ENCODE data around the gene TMEM106C.

TMEM106C gene

DNA sequence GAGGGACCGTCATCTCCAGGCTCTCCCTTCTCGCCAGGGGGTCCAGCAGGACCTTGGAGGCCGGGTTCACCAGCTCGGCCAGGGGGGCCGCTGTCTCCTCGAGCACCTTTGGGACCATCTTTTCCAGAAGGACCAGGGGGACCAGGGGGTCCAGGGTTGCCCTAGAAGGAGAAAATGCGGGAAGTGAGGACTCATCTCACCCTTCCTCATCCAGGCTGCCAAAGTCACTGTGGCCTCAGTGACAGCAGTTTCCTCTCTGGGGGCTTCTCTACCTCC lies 15.1 kb downstream of the TMEM106C start:
- Histone ChIP-seq H3K36me3 (ENCODE audit: control insufficient read depth in 1 of 2, insufficient read depth in 2 of 2, low read length in 2 of 2) (no peaks in the 10 kb centered on the region), H3K27ac (ENCODE audit: low read depth, low read length) (no peak overlapping the region), H3K9me3 (ENCODE audit: control insufficient read depth in 1 of 2, low read length in 2 of 2) (no peaks in the 10 kb centered on the region), H3K27me3 (ENCODE audit: control insufficient read depth in 1 of 2, insufficient read depth in 2 of 2, low read length in 2 of 2) (no peaks in the 10 kb centered on the region), H3K9ac (ENCODE audit: low read depth in 1 of 2, low read length in 2 of 2) (no peak overlapping the region), H3K4me1 (ENCODE audit: control insufficient read depth in 1 of 2, insufficient read depth in 2 of 2, low read length in 2 of 2) (peaks cover 9 to 11% of the 10 kb centered on the region in 2 donors), H3K4me3 (ENCODE audit: low read depth in 1 of 2, low read length in 2 of 2) (no peak overlapping the region)

DNA sequence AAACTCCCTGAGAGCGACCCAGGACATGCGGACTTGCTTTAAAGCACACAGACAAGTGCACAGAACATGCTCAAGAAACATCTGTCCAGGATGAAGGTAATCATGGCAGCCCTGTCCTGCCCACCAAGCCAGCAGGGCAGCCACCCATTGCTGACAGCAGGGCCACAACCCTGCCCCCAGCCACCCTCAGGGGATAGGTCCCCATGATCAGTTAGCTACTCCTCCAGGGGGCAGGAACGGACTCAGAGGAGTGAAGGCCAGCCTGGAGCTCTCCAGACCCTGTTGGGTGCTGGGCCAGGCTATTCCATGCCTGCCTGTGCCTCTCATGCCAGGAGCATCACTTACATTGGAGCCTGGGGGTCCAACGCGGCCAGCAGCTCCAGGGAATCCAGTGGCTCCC lies 15.8 kb downstream of the TMEM106C start:
- H3K9ac ChIP-seq (ENCODE audit: low read depth in 1 of 2, low read length in 2 of 2), result no peak overlapping the region
- H3K36me3 ChIP-seq (ENCODE audit: control insufficient read depth in 1 of 2, insufficient read depth in 2 of 2, low read length in 2 of 2), result no peaks in the 10 kb centered on the region
- H3K4me3 ChIP-seq (ENCODE audit: low read depth in 1 of 2, low read length in 2 of 2), result no peak overlapping the region
- peaks cover 9 to 11% of the 10 kb centered on the region in 2 donors for H3K4me1 ChIP-seq (ENCODE audit: control insufficient read depth in 1 of 2, insufficient read depth in 2 of 2, low read length in 2 of 2)
- no peaks in the 10 kb centered on the region for H3K9me3 ChIP-seq (ENCODE audit: control insufficient read depth in 1 of 2, low read length in 2 of 2)
- H3K27me3 ChIP-seq (ENCODE audit: control insufficient read depth in 1 of 2, insufficient read depth in 2 of 2, low read length in 2 of 2), result no peaks in the 10 kb centered on the region
- H3K27ac ChIP-seq (ENCODE audit: low read depth, low read length), result no peak overlapping the region

GRCh38 chr12:47979686-47980085 lies 16.3 kb downstream of the TMEM106C start:
- Histone ChIP-seq H3K4me3 (ENCODE audit: low read depth in 1 of 2, low read length in 2 of 2) (no peak overlapping the region), H3K9me3 (ENCODE audit: control insufficient read depth in 1 of 2, low read length in 2 of 2) (no peaks in the 10 kb centered on the region), H3K9ac (ENCODE audit: low read depth in 1 of 2, low read length in 2 of 2) (no peak overlapping the region), H3K27ac (ENCODE audit: low read depth, low read length) (no peak overlapping the region), H3K27me3 (ENCODE audit: control insufficient read depth in 1 of 2, insufficient read depth in 2 of 2, low read length in 2 of 2) (no peaks in the 10 kb centered on the region), H3K36me3 (ENCODE audit: control insufficient read depth in 1 of 2, insufficient read depth in 2 of 2, low read length in 2 of 2) (no peaks in the 10 kb centered on the region), H3K4me1 (ENCODE audit: control insufficient read depth in 1 of 2, insufficient read depth in 2 of 2, low read length in 2 of 2) (peaks cover 9 to 11% of the 10 kb centered on the region in 2 donors)

GRCh38 chr12:47980197-47980596 lies 16.8 kb downstream of the TMEM106C start:
- Histone ChIP-seq H3K36me3 (ENCODE audit: control insufficient read depth in 1 of 2, insufficient read depth in 2 of 2, low read length in 2 of 2) (no peaks in the 10 kb centered on the region), H3K9ac (ENCODE audit: low read depth in 1 of 2, low read length in 2 of 2) (no peak overlapping the region), H3K4me1 (ENCODE audit: control insufficient read depth in 1 of 2, insufficient read depth in 2 of 2, low read length in 2 of 2) (peaks cover 9 to 11% of the 10 kb centered on the region in 2 donors), H3K4me3 (ENCODE audit: low read depth in 1 of 2, low read length in 2 of 2) (no peak overlapping the region), H3K9me3 (ENCODE audit: control insufficient read depth in 1 of 2, low read length in 2 of 2) (no peaks in the 10 kb centered on the region), H3K27ac (ENCODE audit: low read depth, low read length) (no peak overlapping the region), H3K27me3 (ENCODE audit: control insufficient read depth in 1 of 2, insufficient read depth in 2 of 2, low read length in 2 of 2) (no peaks in the 10 kb centered on the region)

DNA sequence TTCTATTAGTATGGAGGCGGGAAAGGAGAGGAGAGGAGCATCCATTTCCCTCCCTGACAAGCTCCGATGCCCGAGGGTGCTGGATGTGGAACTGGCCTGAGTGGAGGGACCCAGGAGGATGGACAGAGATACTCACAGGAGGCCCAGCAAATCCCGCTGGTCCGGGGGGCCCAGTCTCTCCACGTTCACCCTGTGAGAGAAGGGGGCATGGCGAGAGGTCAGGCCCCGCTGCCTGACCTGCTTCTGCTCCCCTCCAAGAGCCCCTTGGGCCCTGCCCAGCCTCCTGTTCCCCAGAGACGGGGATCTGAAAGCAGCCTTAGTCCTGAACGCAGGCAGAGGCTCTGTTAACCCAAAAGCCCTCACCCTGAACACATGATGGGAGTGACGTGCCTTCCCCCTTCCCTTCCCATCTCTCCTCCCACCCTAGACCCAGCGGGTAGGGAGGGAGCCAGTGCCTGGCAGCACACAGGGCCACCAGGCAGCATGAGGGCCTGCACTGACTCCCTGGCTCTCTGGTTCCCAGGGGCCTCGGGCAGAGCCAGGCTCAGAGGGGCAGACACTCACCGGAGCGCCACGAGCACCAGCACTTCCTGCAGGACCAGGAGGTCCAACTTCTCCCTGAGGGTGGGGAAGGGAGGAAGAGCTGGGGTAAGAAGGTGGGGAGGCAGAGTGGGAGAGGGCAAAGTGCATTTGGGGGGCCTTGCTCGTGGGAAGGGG lies 17.5 kb downstream of the TMEM106C start:
- Histone ChIP-seq H3K9me3 (ENCODE audit: control insufficient read depth in 1 of 2, low read length in 2 of 2) (no peaks in the 10 kb centered on the region), H3K27ac (ENCODE audit: low read depth, low read length) (no peak overlapping the region), H3K36me3 (ENCODE audit: control insufficient read depth in 1 of 2, insufficient read depth in 2 of 2, low read length in 2 of 2) (no peaks in the 10 kb centered on the region), H3K9ac (ENCODE audit: low read depth in 1 of 2, low read length in 2 of 2) (no peak overlapping the region), H3K4me3 (ENCODE audit: low read depth in 1 of 2, low read length in 2 of 2) (no peak overlapping the region), H3K27me3 (ENCODE audit: control insufficient read depth in 1 of 2, insufficient read depth in 2 of 2, low read length in 2 of 2) (no peaks in the 10 kb centered on the region), H3K4me1 (ENCODE audit: control insufficient read depth in 1 of 2, insufficient read depth in 2 of 2, low read length in 2 of 2) (peaks cover 9 to 11% of the 10 kb centered on the region in 2 donors)

GRCh38 chr12:47981496-47982260 lies 18.3 kb downstream of the TMEM106C start:
- Histone ChIP-seq H3K4me1 (ENCODE audit: control insufficient read depth in 1 of 2, insufficient read depth in 2 of 2, low read length in 2 of 2) (peaks cover 9 to 11% of the 10 kb centered on the region in 2 donors), H3K9me3 (ENCODE audit: control insufficient read depth in 1 of 2, low read length in 2 of 2) (no peaks in the 10 kb centered on the region), H3K4me3 (ENCODE audit: low read depth in 1 of 2, low read length in 2 of 2) (no peak overlapping the region), H3K9ac (ENCODE audit: low read depth in 1 of 2, low read length in 2 of 2) (no peak overlapping the region), H3K36me3 (ENCODE audit: control insufficient read depth in 1 of 2, insufficient read depth in 2 of 2, low read length in 2 of 2) (no peaks in the 10 kb centered on the region), H3K27me3 (ENCODE audit: control insufficient read depth in 1 of 2, insufficient read depth in 2 of 2, low read length in 2 of 2) (no peaks in the 10 kb centered on the region), H3K27ac (ENCODE audit: low read depth, low read length) (no peak overlapping the region)

DNA sequence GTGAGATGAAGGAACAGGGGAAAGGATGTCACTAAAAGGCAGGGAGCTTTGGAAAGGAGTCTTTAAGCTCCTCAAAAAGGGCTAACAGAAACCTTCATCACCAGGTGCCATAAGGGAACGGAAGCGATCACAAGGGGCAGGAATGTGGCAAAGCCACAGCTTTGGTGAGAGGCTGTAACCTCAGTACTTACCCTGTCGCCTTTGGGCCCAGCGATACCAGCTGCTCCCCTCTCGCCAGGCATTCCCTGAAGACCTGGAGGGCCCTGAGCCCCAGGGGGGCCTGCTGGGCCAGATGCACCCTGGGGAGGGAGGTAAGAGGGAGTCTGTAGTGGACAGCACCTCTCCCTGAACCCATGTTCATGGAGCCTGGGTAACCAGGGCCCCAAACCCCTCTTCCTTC lies 18.9 kb downstream of the TMEM106C start:
- Histone ChIP-seq H3K27ac (ENCODE audit: low read depth, low read length) (no peak overlapping the region), H3K9me3 (ENCODE audit: control insufficient read depth in 1 of 2, low read length in 2 of 2) (no peaks in the 10 kb centered on the region), H3K4me3 (ENCODE audit: low read depth in 1 of 2, low read length in 2 of 2) (no peak overlapping the region), H3K36me3 (ENCODE audit: control insufficient read depth in 1 of 2, insufficient read depth in 2 of 2, low read length in 2 of 2) (no peaks in the 10 kb centered on the region), H3K27me3 (ENCODE audit: control insufficient read depth in 1 of 2, insufficient read depth in 2 of 2, low read length in 2 of 2) (no peaks in the 10 kb centered on the region), H3K9ac (ENCODE audit: low read depth in 1 of 2, low read length in 2 of 2) (no peak overlapping the region), H3K4me1 (ENCODE audit: control insufficient read depth in 1 of 2, insufficient read depth in 2 of 2, low read length in 2 of 2) (peaks cover 15 to 16% of the 10 kb centered on the region in 2 donors)

- H3K4me1 ChIP-seq (ENCODE audit: control insufficient read depth in 1 of 2, insufficient read depth in 2 of 2, low read length in 2 of 2), result peaks cover 17% of the 10 kb centered on the region in 2 donors
- H3K27ac ChIP-seq (ENCODE audit: low read depth, low read length), result no peak overlapping the region
- H3K9ac ChIP-seq (ENCODE audit: low read depth in 1 of 2, low read length in 2 of 2), result no peak overlapping the region
- no peaks in the 10 kb centered on the region for H3K27me3 ChIP-seq (ENCODE audit: control insufficient read depth in 1 of 2, insufficient read depth in 2 of 2, low read length in 2 of 2)
- H3K4me3 ChIP-seq (ENCODE audit: low read depth in 1 of 2, low read length in 2 of 2), result no peak overlapping the region
- H3K9me3 ChIP-seq (ENCODE audit: control insufficient read depth in 1 of 2, low read length in 2 of 2), result no peaks in the 10 kb centered on the region
- H3K36me3 ChIP-seq (ENCODE audit: control insufficient read depth in 1 of 2, insufficient read depth in 2 of 2, low read length in 2 of 2), result no peaks in the 10 kb centered on the region
Measured at GRCh38 chr12:47982770-47983169, 19.4 kb downstream of the TMEM106C start.

- H3K9me3 ChIP-seq (ENCODE audit: control insufficient read depth in 1 of 2, low read length in 2 of 2), result no peaks in the 10 kb centered on the region
Measured at GRCh38 chr12:47983541-47984115, 20.2 kb downstream of the TMEM106C start.

GRCh38 chr12:47984331-47984801 lies 21.0 kb downstream of the TMEM106C start:
- Histone ChIP-seq H3K27me3 (ENCODE audit: control insufficient read depth in 1 of 2, insufficient read depth in 2 of 2, low read length in 2 of 2) (no peaks in the 10 kb centered on the region), H3K4me3 (ENCODE audit: low read depth in 1 of 2, low read length in 2 of 2) (no peak overlapping the region), H3K4me1 (ENCODE audit: control insufficient read depth in 1 of 2, insufficient read depth in 2 of 2, low read length in 2 of 2) (peaks cover 17% of the 10 kb centered on the region in 2 donors), H3K36me3 (ENCODE audit: control insufficient read depth in 1 of 2, insufficient read depth in 2 of 2, low read length in 2 of 2) (no peaks in the 10 kb centered on the region), H3K9ac (ENCODE audit: low read depth in 1 of 2, low read length in 2 of 2) (no peak overlapping the region), H3K27ac (ENCODE audit: low read depth, low read length) (no peak overlapping the region), H3K9me3 (ENCODE audit: control insufficient read depth in 1 of 2, low read length in 2 of 2) (no peaks in the 10 kb centered on the region)

More at GRCh38 chr12:47983541-47984115, 20.2 kb downstream of the TMEM106C start:
- Histone ChIP-seq H3K27me3 (ENCODE audit: control insufficient read depth in 1 of 2, insufficient read depth in 2 of 2, low read length in 2 of 2) (no peaks in the 10 kb centered on the region), H3K9ac (ENCODE audit: low read depth in 1 of 2, low read length in 2 of 2) (no peak overlapping the region), H3K27ac (ENCODE audit: low read depth, low read length) (no peak overlapping the region), H3K4me1 (ENCODE audit: control insufficient read depth in 1 of 2, insufficient read depth in 2 of 2, low read length in 2 of 2) (peaks cover 17% of the 10 kb centered on the region in 2 donors), H3K4me3 (ENCODE audit: low read depth in 1 of 2, low read length in 2 of 2) (no peak overlapping the region), H3K36me3 (ENCODE audit: control insufficient read depth in 1 of 2, insufficient read depth in 2 of 2, low read length in 2 of 2) (no peaks in the 10 kb centered on the region)
